CD4-positive, alpha-beta T cell treated with Interferon gamma for 1 hour (primary cell): ENCODE data around the gene SHB.
"Not testable (repeated sequence)": the region's sequence is repeated elsewhere in the genome, so short reads cannot be mapped to it uniquely, and the experiment has no call there.

ENCODE experiments used
- DNase-seq: peaks from one replicate; pipeline ENCODE4 v3.0.0-alpha.2; 2020

Gene SHB

GRCh38 chr9:37914154-37914551, 154.9 kb downstream of the SHB start:
- no peak for DNase-seq

GRCh38 chr9:37913480-37914153, 155.4 kb downstream of the SHB start:
- DNase-seq, result peak; percentile 76

GRCh38 chr9:37911271-37911681, 157.8 kb downstream of the SHB start:
- DNase-seq, result no peak

- DNase-seq, result no peak
Observed at GRCh38 chr9:37910271-37910670, 158.8 kb downstream of the SHB start.

- not testable (repeated sequence) for DNase-seq
Observed at GRCh38 chr9:37909836-37910235, 159.2 kb downstream of the SHB start.

GRCh38 chr9:37909326-37909725, 159.7 kb downstream of the SHB start:
- DNase-seq, result no peak

- DNase-seq, result peak; percentile 56
Observed at GRCh38 chr9:37908698-37909186, 160.3 kb downstream of the SHB start.

GRCh38 chr9:37908283-37908682, 160.7 kb downstream of the SHB start:
- no peak for DNase-seq

- DNase-seq, result no peak
Observed at GRCh38 chr9:37906312-37907239, 162.5 kb downstream of the SHB start.

- no peak for DNase-seq
Observed at GRCh38 chr9:37905776-37906175, 163.3 kb downstream of the SHB start.

GRCh38 chr9:37905131-37905505, 163.9 kb downstream of the SHB start:
- DNase-seq, result no peak

GRCh38 chr9:37904445-37905130, 164.4 kb downstream of the SHB start:
- DNase-seq, result no peak

- peak; percentile 92 for DNase-seq
Observed at GRCh38 chr9:37903647-37904444, 165.2 kb downstream of the SHB start, which contains the start of gene SLC25A51. TSS of gene SLC25A51 (minus strand) at chr9:37904127. CDS start at chr9:37888550, 15,577 bp downstream.

- no peak for DNase-seq
Observed at GRCh38 chr9:37902796-37903646, 166.0 kb downstream of the SHB start.

GRCh38 chr9:37902131-37902530, 166.9 kb downstream of the SHB start:
- DNase-seq, result no peak

GRCh38 chr9:37899041-37899440, 170.0 kb downstream of the SHB start:
- no peak for DNase-seq

- DNase-seq, result no peak
Observed at GRCh38 chr9:37897665-37898064, 171.4 kb downstream of the SHB start.

- no peak for DNase-seq
Observed at GRCh38 chr9:37892063-37892462, 177.0 kb downstream of the SHB start.

- not testable (repeated sequence) for DNase-seq
Observed at GRCh38 chr9:37891042-37891441, 178.0 kb downstream of the SHB start.

- DNase-seq, result no peak
Observed at GRCh38 chr9:37889536-37889935, 179.5 kb downstream of the SHB start.

- not testable (repeated sequence) for DNase-seq
Observed at GRCh38 chr9:37887977-37888583, 180.9 kb downstream of the SHB start.
